ENCODE measurements around the gene ZNF579. TPM values are rescaled to one million over a fixed set of nuclear protein-coding genes. Genes with fewer than 3 reads are reported as not detected.

The ZNF579 gene
- polyA plus RNA-seq, 4 donors: 12.8 to 22.2 (median 14.1) TPM

Other genes with a start within 250 kb of the ZNF579 start
- gene KMT5C, start 241.0 kb downstream of the ZNF579 start, polyA plus RNA-seq (ENCODE audit: insufficient read length in 4 of 4): 10 to 100 TPM; 13.3 to 33.5 (median 17.0) TPM
- gene COX6B2, start 226.1 kb downstream of the ZNF579 start, polyA plus RNA-seq (ENCODE audit: insufficient read length in 4 of 4): 1 to 10 TPM in 2 of 4 donors, under 1 TPM in 2; 0.49 to 1.5 (median 0.83) TPM
- gene GARIN5B, start 217.6 kb downstream of the ZNF579 start, polyA plus RNA-seq (ENCODE audit: insufficient read length in 4 of 4): under 1 TPM; 0.13 to 0.31 (median 0.17) TPM
- gene IL11, start 210.4 kb downstream of the ZNF579 start, polyA plus RNA-seq (ENCODE audit: insufficient read length in 4 of 4): 1 to 10 TPM in 2 of 4 donors, under 1 TPM in 2; 0.79 to 1.7 (median 1.1) TPM
- under 1 TPM in 2 of 4 donors, not detected in 2; 0.72 to 0.76 TPM for gene TMEM190, start 204.0 kb downstream of the ZNF579 start, polyA plus RNA-seq (ENCODE audit: insufficient read length in 4 of 4)
- gene TMEM238, start 196.6 kb downstream of the ZNF579 start, polyA plus RNA-seq (ENCODE audit: insufficient read length in 4 of 4): 1 to 10 TPM in 1 of 4 donors, under 1 TPM in 3; 0.31 to 2.2 (median 0.49) TPM
- gene RPL28, start 194.9 kb downstream of the ZNF579 start, polyA plus RNA-seq (ENCODE audit: insufficient read length in 4 of 4): 1,000 to 10,000 TPM in 2 of 4 donors, 100 to 1,000 TPM in 2; 965 to 1,435 (median 1,000) TPM
- gene UBE2S, start 173.1 kb downstream of the ZNF579 start, polyA plus RNA-seq (ENCODE audit: insufficient read length in 4 of 4): 10 to 100 TPM; 42.3 to 56.0 (median 48.8) TPM
- under 1 TPM; 0.13 to 0.33 (median 0.22) TPM for gene SHISA7, start 137.5 kb downstream of the ZNF579 start, polyA plus RNA-seq (ENCODE audit: insufficient read length in 4 of 4)
- gene ISOC2, start 119.2 kb downstream of the ZNF579 start, polyA plus RNA-seq (ENCODE audit: insufficient read length in 4 of 4): 10 to 100 TPM; 30.2 to 52.6 (median 33.0) TPM
- not detected for gene C19orf85, start 116.1 kb downstream of the ZNF579 start, polyA plus RNA-seq (ENCODE audit: insufficient read length in 4 of 4)
- 1 to 10 TPM; 2.1 to 5.3 (median 3.2) TPM for gene ZNF628, start 104.2 kb downstream of the ZNF579 start, polyA plus RNA-seq (ENCODE audit: insufficient read length in 4 of 4)
- gene NAT14, start 95.7 kb downstream of the ZNF579 start, polyA plus RNA-seq (ENCODE audit: insufficient read length in 4 of 4): 10 to 100 TPM; 31.4 to 56.7 (median 46.4) TPM
- gene SSC5D, start 92.4 kb downstream of the ZNF579 start, polyA plus RNA-seq (ENCODE audit: insufficient read length in 4 of 4): 1 to 10 TPM; 1.9 to 7.0 (median 3.1) TPM
- under 1 TPM; 0.36 to 0.96 (median 0.80) TPM for gene SBK2, start 43.7 kb downstream of the ZNF579 start, polyA plus RNA-seq (ENCODE audit: insufficient read length in 4 of 4)
- gene SBK3, start 35.3 kb downstream of the ZNF579 start, polyA plus RNA-seq (ENCODE audit: insufficient read length in 4 of 4): under 1 TPM in 1 of 4 donors, not detected in 3; 0.15 TPM
- gene FIZ1, start 18.7 kb upstream of the ZNF579 start, polyA plus RNA-seq (ENCODE audit: insufficient read length in 4 of 4): 10 to 100 TPM; 19.0 to 24.4 (median 19.7) TPM
- gene ZNF524, start 19.4 kb upstream of the ZNF579 start, polyA plus RNA-seq (ENCODE audit: insufficient read length in 4 of 4): 10 to 100 TPM in 1 of 4 donors, 1 to 10 TPM in 3; 4.6 to 13.3 (median 6.7) TPM
- gene ZNF865, start 24.8 kb upstream of the ZNF579 start, polyA plus RNA-seq (ENCODE audit: insufficient read length in 4 of 4): 10 to 100 TPM in 1 of 4 donors, 1 to 10 TPM in 3; 6.8 to 13.0 (median 7.9) TPM
- 10 to 100 TPM in 2 of 4 donors, 1 to 10 TPM in 2; 5.3 to 14.2 (median 9.9) TPM for gene ZNF784, start 43.7 kb upstream of the ZNF579 start, polyA plus RNA-seq (ENCODE audit: insufficient read length in 4 of 4)
- 10 to 100 TPM; 36.3 to 63.9 (median 38.9) TPM for gene ZNF580, start 60.2 kb upstream of the ZNF579 start, polyA plus RNA-seq (ENCODE audit: insufficient read length in 4 of 4)
- gene ZNF581, start 62.8 kb upstream of the ZNF579 start, polyA plus RNA-seq (ENCODE audit: insufficient read length in 4 of 4): 10 to 100 TPM; 19.1 to 32.4 (median 23.7) TPM
- 10 to 100 TPM; 14.5 to 29.6 (median 19.3) TPM for gene CCDC106, start 67.4 kb upstream of the ZNF579 start, polyA plus RNA-seq (ENCODE audit: insufficient read length in 4 of 4)
- gene U2AF2, start 74.2 kb upstream of the ZNF579 start, polyA plus RNA-seq (ENCODE audit: insufficient read length in 4 of 4): 100 to 1,000 TPM; 146 to 227 (median 159) TPM
- gene EPN1, start 94.4 kb upstream of the ZNF579 start, polyA plus RNA-seq (ENCODE audit: insufficient read length in 4 of 4): 100 to 1,000 TPM in 2 of 4 donors, 10 to 100 TPM in 2; 66.6 to 152 (median 94.9) TPM
- under 1 TPM in 2 of 4 donors, not detected in 2; 0.04 to 0.10 TPM for gene NLRP9, start 157.6 kb upstream of the ZNF579 start, polyA plus RNA-seq (ENCODE audit: insufficient read length in 4 of 4)
- not detected for gene RFPL4A, start 178.2 kb upstream of the ZNF579 start, polyA plus RNA-seq (ENCODE audit: insufficient read length in 4 of 4)
- under 1 TPM in 2 of 4 donors, not detected in 2; 0.17 to 0.20 TPM for gene RFPL4AL1, start 188.3 kb upstream of the ZNF579 start, polyA plus RNA-seq (ENCODE audit: insufficient read length in 4 of 4)